Activated CD4-positive, alpha-beta T cell treated with anti-CD3 and anti-CD28 coated beads, Interleukin-2, amount 50 U/mL, for 4 hours (primary cell): ENCODE data around the gene ZNF697.
"Not testable (repeated sequence)": the region's sequence is repeated elsewhere in the genome, so short reads cannot be mapped to it uniquely, and the experiment has no call there.

ENCODE experiments used
- DNase-seq, 2 experiments: peaks; one replicate each; pipeline ENCODE4 v3.0.0-alpha.2; 2020

The ZNF697 gene

GRCh38 chr1:119595606-119596005, 52.5 kb downstream of the ZNF697 start:
- DNase-seq: no peak

GRCh38 chr1:119595168-119595567, 52.9 kb downstream of the ZNF697 start:
- DNase-seq: no peak

GRCh38 chr1:119594376-119594775, 53.7 kb downstream of the ZNF697 start:
- DNase-seq: no peak

- DNase-seq: no peak
These were observed 54.3 kb downstream of the ZNF697 start for GRCh38 chr1:119593805-119594204.

- DNase-seq: no peak
These were observed 57.7 kb downstream of the ZNF697 start for GRCh38 chr1:119590393-119590792.

- DNase-seq: no peak
These were observed 59.4 kb downstream of the ZNF697 start for GRCh38 chr1:119588621-119589020.

GRCh38 chr1:119587341-119587740, 60.7 kb downstream of the ZNF697 start:
- DNase-seq: no peak

GRCh38 chr1:119585801-119586200, 62.3 kb downstream of the ZNF697 start:
- not testable (repeated sequence) for DNase-seq

GRCh38 chr1:119582801-119583200, 65.3 kb downstream of the ZNF697 start:
- no peak for DNase-seq

- DNase-seq: not testable (repeated sequence)
These were observed 67.0 kb downstream of the ZNF697 start for GRCh38 chr1:119581076-119581475.

GRCh38 chr1:119573886-119574285, 74.2 kb downstream of the ZNF697 start:
- DNase-seq: no peak

- DNase-seq: not testable (repeated sequence)
These were observed 78.0 kb downstream of the ZNF697 start for GRCh38 chr1:119569930-119570622.
